Activated CD8-positive, alpha-beta memory T cell treated with anti-CD3 and anti-CD28 coated beads, Interleukin-2, amount 50 U/mL, for 24 hours (primary cell): Measurements from ENCODE around the gene LHX4.

Experiments
- DNase-seq: peaks from one replicate; pipeline ENCODE4 v3.0.0-alpha.2; 2020; ENCODE audit errors: extremely low read depth

The LHX4 gene

GRCh38 chr1:180229483-180230415 lies at the start of gene LHX4:
LHX4 (plus strand) TSS chr1:180230264; CDS start chr1:180230530, 266 bp downstream.
- DNase-seq = no peak

GRCh38 chr1:180181048-180181447 lies 49.0 kb upstream of the LHX4 start:
- no peak for DNase-seq

- DNase-seq = no peak
Observed at GRCh38 chr1:180181996-180182642, 47.9 kb upstream of the LHX4 start.

GRCh38 chr1:180182643-180183311 lies 47.3 kb upstream of the LHX4 start:
- DNase-seq = no peak

- DNase-seq = no peak
Observed at GRCh38 chr1:180183426-180183825, 46.6 kb upstream of the LHX4 start.

- no peak for DNase-seq
Observed at GRCh38 chr1:180184041-180184440, 46.0 kb upstream of the LHX4 start.

- no peak for DNase-seq
Observed at GRCh38 chr1:180185281-180185680, 44.8 kb upstream of the LHX4 start.

GRCh38 chr1:180185971-180186645 lies 44.0 kb upstream of the LHX4 start:
- DNase-seq = no peak

GRCh38 chr1:180186831-180187230 lies 43.2 kb upstream of the LHX4 start:
- no peak for DNase-seq

- no peak for DNase-seq
Observed at GRCh38 chr1:180187626-180188025, 42.4 kb upstream of the LHX4 start.

GRCh38 chr1:180188091-180188506 lies 42.0 kb upstream of the LHX4 start:
- DNase-seq = no peak

GRCh38 chr1:180188684-180189175 lies 41.3 kb upstream of the LHX4 start:
- no peak for DNase-seq

- no peak for DNase-seq
Observed at GRCh38 chr1:180190091-180190490, 40.0 kb upstream of the LHX4 start.

GRCh38 chr1:180192172-180192571 lies 37.9 kb upstream of the LHX4 start:
- DNase-seq = no peak

GRCh38 chr1:180193141-180194047 lies 36.7 kb upstream of the LHX4 start:
- DNase-seq = no peak

GRCh38 chr1:180194048-180194425 lies 36.0 kb upstream of the LHX4 start:
- DNase-seq = no peak

GRCh38 chr1:180194546-180195207 lies 35.4 kb upstream of the LHX4 start:
- no peak for DNase-seq

- no peak for DNase-seq
Observed at GRCh38 chr1:180195401-180195800, 34.7 kb upstream of the LHX4 start.

GRCh38 chr1:180195916-180196315 lies 34.1 kb upstream of the LHX4 start:
- DNase-seq = no peak

- DNase-seq = no peak
Observed at GRCh38 chr1:180196436-180197003, 33.5 kb upstream of the LHX4 start.
